PFSK-1 (cell line): Measurements from ENCODE around the gene RPL41.

Experiments
- FOXP2 ChIP-seq: optimal IDR thresholded peaks from 2 replicates; pipeline ENCODE3; 2011; ENCODE audit warnings: borderline replicate concordance, control low read depth, inconsistent platforms; ENCODE audit not compliant: insufficient read depth; ENCODE audit errors: extremely low read length, extremely low read depth
- POLR2AphosphoS5 ChIP-seq: IDR thresholded peaks from 2 replicates; pipeline ENCODE4 v1.6.1; 2012; ENCODE audit warnings: low read depth, mild to moderate bottlenecking, control low read depth, low read length, moderate library complexity
- SIN3A ChIP-seq: IDR thresholded peaks from 2 replicates; pipeline ENCODE4 v1.6.1; 2012; ENCODE audit warnings: mild to moderate bottlenecking, low read length, moderate library complexity, borderline replicate concordance; ENCODE audit not compliant: insufficient read depth
- TAF1 ChIP-seq: IDR thresholded peaks from 2 replicates; pipeline ENCODE4 v1.6.1; 2012; ENCODE audit warnings: low read length, control low read depth, borderline replicate concordance; ENCODE audit not compliant: insufficient read depth
- TF ChIP-seq, protein P1 (sequence below), 2 experiments: IDR thresholded peaks; 2 replicates each; pipeline versions ENCODE4 v1.6.1 to v1.8.0; 2011 to 2012; ENCODE audit warnings: low read depth in 2 of 2, low read length in 2 of 2, control low read depth in 1 of 2, inconsistent platforms in 1 of 2, mild to moderate bottlenecking in 1 of 2, moderate library complexity in 1 of 2; ENCODE audit not compliant: insufficient read depth in 1 of 2

- TF ChIP-seq POLR2AphosphoS5: no peak
- TF ChIP-seq FOXP2: no peak
- TF ChIP-seq, protein P1, sequence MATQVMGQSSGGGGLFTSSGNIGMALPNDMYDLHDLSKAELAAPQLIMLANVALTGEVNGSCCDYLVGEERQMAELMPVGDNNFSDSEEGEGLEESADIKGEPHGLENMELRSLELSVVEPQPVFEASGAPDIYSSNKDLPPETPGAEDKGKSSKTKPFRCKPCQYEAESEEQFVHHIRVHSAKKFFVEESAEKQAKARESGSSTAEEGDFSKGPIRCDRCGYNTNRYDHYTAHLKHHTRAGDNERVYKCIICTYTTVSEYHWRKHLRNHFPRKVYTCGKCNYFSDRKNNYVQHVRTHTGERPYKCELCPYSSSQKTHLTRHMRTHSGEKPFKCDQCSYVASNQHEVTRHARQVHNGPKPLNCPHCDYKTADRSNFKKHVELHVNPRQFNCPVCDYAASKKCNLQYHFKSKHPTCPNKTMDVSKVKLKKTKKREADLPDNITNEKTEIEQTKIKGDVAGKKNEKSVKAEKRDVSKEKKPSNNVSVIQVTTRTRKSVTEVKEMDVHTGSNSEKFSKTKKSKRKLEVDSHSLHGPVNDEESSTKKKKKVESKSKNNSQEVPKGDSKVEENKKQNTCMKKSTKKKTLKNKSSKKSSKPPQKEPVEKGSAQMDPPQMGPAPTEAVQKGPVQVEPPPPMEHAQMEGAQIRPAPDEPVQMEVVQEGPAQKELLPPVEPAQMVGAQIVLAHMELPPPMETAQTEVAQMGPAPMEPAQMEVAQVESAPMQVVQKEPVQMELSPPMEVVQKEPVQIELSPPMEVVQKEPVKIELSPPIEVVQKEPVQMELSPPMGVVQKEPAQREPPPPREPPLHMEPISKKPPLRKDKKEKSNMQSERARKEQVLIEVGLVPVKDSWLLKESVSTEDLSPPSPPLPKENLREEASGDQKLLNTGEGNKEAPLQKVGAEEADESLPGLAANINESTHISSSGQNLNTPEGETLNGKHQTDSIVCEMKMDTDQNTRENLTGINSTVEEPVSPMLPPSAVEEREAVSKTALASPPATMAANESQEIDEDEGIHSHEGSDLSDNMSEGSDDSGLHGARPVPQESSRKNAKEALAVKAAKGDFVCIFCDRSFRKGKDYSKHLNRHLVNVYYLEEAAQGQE (IDR thresholded peaks at IDR 0.05; ENCODE audit: insufficient read depth in 1 of 2, low read depth in 2 of 2, low read length in 2 of 2): no peak
- no peak for TF ChIP-seq SIN3A
- TF ChIP-seq TAF1: no peak
Measured at GRCh38 chr12:56074396-56074795, 42.0 kb upstream of the RPL41 start.
